Activated T-cell treated with anti-CD3 and anti-CD28 coated beads, Interleukin-2, amount 50 U/mL, for 1 hour (primary cell): ENCODE measurements around the gene PRAMEF11.
"Not testable (repeated sequence)": the region's sequence is repeated elsewhere in the genome, so short reads cannot be mapped to it uniquely, and the experiment has no call there.

Experiments used
- DNase-seq: peaks from one replicate; pipeline ENCODE4 v3.0.0-alpha.2; 2020

Gene PRAMEF11

DNA sequence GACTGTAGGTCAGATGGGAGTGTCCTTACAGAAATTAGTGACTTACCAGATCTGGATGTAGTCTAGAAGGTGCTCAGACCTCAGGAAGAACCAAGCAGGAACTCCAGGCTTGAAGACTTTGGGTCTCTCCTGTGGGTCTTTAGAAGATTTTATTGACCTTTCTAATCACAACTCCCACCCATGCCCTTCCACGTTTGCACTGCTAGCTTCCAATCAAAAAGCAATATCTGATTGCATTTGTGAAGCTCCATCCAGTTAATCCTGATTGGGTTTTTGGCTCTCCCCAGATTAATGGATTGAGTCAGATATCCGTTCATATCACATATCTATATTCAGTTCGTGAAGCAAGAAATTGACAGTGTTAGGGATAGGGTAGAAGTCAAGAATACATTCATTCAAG lies at the start of gene PRAMEF11:
Gene PRAMEF11 (minus strand): TSS at position 101 of the 400 bp plus-strand sequence. CDS start 2,621 bp downstream, outside the sequence.
- not testable (repeated sequence) for DNase-seq

GRCh38 chr1:12878453-12878852 lies 47.2 kb upstream of the PRAMEF11 start:
- not testable (repeated sequence) for DNase-seq

DNA sequence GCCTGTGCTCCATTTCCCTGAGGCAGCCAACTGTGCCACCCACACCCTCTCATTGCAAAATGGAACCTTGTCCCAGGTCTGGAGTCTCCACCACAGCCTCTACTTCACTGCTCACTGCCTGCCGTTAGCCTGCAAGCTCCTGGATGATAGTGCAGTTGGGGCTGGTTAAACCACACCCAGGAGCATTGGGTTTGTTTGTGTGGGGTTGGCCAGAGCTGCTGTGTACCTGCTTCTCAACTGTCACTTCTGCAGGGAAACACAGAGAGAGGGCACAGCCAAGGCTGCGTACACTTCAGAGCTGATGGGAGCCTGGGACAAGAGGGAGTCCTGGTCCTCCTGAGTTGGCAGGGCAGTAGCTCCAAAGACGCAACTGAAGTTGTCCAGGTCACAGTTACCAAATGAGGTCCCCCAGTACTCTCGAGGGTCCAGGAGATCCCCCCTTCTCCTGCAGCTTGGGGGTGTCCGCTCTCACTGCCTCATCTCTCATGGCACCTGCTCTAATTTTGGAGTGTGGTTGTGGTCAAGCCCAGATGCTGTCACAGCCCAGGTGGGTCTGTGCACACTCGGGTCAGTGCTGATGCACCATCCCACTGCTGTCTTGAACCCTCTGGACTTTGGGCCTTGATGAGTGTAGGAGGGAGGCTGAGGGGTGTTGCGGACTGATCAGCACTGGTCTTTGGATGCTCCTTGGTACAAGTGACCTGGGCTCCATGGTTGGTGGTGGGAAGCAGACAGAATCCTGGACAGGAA lies 32.1 kb upstream of the PRAMEF11 start:
- DNase-seq: not testable (repeated sequence)

DNA sequence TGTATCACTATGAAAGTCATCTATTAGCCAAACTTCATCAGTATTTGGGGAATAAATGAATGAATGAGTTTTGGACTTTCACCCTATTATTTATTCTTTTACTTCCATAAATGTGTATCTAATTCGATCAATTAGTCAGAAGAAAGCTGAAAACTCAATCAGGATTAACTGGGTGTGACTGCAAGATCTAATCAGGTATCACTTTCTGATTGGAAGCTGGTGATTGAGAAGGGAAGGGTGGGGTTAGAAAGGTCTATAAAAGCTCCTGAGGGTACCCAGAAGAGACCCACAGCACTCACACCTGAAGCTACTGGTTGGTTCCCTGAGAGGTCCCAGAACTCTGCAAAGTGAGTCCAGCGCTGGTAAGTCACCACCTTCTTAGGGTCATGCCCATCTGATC lies 25.6 kb upstream of the PRAMEF11 start, which contains the start of gene PRAMEF2:
Gene PRAMEF2 (plus strand): TSS at position 301 of the 400 bp plus-strand sequence. CDS start 1,924 bp downstream, outside the sequence.
- DNase-seq: not testable (repeated sequence)

DNA sequence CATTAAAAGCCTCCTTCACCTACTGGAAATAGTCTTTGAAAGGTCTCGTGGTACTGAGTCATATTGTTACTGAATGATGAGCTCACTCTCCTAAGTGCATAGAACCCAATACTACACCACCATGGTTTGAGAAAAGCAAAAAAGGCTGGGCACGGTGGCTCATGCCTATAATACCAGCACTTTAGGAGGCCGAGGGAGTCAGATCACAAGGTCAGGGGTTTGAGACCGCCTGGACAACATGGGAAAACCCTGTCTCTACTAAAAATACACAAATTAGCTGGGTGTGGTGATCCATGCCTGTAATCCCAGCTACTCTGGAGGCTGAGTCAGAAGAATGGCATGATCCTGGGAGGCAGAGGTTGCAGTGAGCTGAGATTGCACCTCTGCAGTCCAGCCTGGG lies 20.6 kb upstream of the PRAMEF11 start:
- DNase-seq: no peak

GRCh38 chr1:12848620-12849019 lies 17.4 kb upstream of the PRAMEF11 start, which contains the start of gene HNRNPCL1:
Gene HNRNPCL1, minus strand, starts transcription at chr1:12848720. Its CDS starts 431 bp downstream, at chr1:12848289.
- not testable (repeated sequence) for DNase-seq

DNA sequence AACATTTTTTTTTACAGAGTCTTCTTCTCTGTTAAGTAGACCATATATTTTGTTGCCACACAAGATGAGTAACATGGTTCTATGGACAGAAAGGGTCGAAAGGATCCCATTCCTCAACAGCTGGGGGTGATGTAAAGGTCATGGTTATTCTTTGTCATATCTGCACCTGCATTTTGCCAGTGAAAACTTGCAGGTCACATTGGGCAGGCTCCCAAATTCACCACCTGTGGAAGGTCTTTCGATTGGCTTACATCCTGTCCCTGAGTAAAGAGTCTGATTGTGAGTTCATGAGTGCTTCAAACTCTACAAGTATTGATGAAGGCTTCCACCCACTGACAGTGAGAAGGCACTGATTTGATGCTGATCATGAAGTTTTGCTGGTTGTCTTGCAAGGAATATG lies 2.0 kb upstream of the PRAMEF11 start:
- not testable (repeated sequence) for DNase-seq

DNA sequence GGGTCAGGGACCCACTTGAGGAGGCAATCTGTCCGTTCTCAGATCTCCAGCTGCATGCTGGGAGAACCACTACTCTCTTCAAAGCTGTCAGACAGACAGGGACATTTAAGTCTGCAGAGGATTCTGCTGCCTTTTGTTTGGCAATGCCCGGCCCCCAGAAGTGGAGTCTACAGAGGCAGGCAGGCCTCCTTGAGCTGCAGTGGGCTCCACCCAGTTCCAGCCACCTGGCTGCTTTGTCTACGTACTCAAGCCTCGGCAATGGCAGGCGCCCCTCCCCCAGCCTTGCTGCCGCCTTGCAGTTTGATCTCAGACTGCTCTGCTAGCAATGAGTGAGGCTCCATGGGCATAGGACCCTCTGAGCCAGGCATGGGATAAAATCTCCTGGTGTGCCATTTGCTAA lies 12.1 kb downstream of the PRAMEF11 start:
- DNase-seq: not testable (repeated sequence)

DNA sequence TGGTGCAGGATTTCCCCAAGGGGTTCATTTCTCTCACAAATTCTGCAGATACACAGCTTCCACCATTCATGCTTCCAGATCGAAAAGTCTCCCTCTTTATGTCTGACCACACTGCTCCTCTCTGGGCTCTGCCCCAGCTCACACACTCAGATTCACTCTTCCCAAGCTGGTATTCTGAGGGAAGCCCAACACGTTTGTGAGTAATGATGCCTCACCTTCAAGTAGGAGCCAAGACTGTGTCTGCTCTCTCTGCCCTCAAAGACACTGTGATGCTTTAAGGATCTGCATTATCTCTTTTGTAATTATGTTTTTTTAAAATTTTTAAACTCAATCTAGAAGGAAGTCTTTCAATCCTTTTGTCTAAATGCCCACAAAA lies 19.8 kb downstream of the PRAMEF11 start:
- DNase-seq: no peak

- no peak for DNase-seq
These were observed 20.4 kb downstream of the PRAMEF11 start for GRCh38 chr1:12810691-12811408.

DNA sequence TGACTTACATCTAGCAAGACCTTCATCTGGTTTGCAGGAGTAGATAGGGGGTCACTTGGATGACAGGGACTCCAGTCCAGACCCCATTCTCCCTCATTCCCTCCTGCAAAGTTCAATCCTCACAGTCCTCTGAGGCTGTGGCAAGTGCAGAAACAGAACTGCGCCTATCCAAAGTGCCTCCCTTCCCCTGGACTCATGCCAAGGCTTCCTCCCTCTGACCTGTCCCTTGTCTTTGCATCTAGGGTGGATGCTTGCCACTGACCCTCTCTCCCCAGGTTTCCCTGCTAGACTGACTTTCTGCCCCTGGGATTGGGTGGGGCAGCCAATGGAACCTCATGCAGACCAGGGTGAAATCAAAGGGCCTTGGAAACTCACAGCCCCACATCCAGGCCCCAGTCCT lies 21.3 kb downstream of the PRAMEF11 start:
- DNase-seq: no peak

GRCh38 chr1:12799730-12800129 lies 31.5 kb downstream of the PRAMEF11 start:
- DNase-seq: no peak

DNA sequence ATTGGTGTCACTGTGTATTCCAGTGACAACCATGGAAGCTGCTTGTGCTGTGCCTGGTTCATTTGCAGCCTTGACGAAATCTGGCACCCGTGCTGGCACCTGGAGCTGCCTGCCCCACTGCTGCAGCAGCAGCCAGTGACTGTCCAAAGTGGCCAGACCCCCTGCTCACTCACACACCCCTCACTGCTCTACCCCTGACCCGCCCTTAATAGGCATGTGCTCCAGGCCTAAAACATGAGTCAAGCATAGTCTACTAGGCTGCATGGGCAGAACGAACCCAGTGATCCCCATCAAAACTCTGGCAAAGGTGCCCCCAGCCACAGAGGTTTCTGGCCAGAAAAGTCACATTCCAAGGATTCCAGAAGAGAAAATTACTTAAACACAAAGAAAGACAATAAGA lies 32.3 kb downstream of the PRAMEF11 start:
- DNase-seq: no peak

GRCh38 chr1:12791097-12791496 lies 40.1 kb downstream of the PRAMEF11 start, which contains the start of gene PRAMEF1:
Gene PRAMEF1, plus strand, starts transcription at chr1:12791397. Its CDS starts 1,831 bp downstream, at chr1:12793228.
- DNase-seq: not testable (repeated sequence)

DNA sequence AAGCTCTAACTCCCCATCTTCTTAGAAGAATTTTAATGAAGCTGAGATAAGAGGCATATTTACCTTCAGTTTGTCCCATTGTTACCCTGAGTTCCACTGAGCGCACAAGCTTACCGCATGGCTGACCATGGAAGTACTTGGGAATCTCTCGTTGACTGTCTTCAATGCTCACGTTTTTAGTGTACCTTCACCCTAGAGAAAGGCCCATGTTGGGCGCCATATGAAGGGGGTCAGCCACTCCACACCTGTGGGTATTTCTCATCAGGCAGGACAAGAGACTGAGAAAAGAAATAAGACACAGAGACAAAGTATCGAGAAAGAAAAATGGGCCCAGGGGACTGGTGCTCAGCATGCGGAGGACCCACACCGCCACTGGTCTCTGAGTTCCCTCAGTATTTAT lies 46.5 kb downstream of the PRAMEF11 start:
- not testable (repeated sequence) for DNase-seq

DNA sequence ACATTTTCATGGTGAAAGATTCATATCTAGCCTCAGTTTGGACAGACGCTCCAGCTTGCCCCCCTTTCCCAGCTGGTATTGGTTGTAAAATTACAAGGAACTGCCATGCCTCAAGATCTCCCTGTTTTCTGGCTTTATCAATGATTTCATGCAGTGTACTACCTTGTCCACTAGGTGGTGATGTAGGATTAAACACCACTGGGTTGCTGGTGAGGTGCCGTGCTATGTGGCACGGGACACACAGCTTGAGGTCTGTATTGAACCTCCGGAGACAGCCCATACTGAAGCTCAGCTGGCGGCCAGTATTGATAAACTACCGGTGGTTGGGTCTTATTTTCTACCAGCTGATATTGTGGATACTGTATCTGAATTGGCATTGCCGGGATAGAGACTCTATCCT lies 47.4 kb downstream of the PRAMEF11 start:
- not testable (repeated sequence) for DNase-seq

DNA sequence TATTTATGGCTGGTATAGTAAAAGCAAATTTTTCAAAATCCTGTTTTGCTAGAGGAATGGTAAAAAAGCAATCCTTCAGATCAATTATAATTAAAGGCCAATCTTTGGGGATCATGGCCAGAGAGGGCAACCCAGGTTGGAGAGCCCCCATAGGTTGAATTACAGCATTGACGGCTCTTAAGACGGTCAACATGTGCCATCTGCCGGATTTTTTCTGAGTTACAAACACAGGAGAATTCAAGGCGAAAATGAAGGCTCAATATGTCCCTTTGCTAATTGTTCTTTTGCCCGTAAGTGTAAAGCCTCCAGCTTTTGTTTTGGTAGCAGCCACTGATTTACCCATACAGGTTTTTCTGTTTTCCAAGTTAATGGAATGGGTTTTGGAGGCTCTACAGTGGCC lies 49.7 kb downstream of the PRAMEF11 start:
- not testable (repeated sequence) for DNase-seq

DNA sequence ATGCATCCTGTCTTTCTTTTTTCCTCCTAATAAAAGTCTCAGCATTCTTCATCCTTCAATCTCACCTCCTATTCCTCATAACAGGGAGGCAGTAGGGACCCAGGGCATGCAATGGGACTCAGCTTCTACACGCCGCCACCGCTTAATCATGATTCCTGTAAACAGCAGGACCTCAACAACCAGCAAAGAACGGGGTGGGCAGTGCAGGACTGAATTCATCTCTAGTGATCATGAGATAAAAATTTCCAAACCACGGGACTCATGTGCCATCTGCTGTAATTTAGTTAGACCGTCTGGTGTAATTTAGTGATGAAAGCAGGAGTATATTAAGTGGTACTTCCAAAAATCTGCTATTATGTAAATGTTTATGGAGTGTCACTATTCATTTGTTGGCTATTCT lies 52.3 kb downstream of the PRAMEF11 start:
- DNase-seq: no peak

DNA sequence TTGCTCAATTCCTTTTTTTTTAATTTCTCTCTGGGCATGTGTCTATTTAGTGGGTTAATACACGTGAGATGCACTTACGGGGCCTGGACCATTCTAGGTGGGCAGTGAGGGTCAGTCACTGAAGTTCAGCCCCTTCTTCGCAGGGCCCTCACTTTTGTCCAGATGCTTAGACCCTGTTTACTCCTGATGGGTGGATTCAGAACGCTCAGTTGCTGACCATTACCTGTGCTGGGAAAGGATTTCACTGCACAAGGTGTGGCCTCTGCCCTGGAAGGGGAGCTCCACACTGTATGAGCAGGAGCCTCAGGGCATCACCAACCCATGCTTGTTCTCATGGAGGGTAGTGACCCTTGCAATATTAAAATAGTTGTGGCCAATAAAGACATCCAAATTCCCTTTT lies 53.1 kb downstream of the PRAMEF11 start:
- DNase-seq: no peak

DNA sequence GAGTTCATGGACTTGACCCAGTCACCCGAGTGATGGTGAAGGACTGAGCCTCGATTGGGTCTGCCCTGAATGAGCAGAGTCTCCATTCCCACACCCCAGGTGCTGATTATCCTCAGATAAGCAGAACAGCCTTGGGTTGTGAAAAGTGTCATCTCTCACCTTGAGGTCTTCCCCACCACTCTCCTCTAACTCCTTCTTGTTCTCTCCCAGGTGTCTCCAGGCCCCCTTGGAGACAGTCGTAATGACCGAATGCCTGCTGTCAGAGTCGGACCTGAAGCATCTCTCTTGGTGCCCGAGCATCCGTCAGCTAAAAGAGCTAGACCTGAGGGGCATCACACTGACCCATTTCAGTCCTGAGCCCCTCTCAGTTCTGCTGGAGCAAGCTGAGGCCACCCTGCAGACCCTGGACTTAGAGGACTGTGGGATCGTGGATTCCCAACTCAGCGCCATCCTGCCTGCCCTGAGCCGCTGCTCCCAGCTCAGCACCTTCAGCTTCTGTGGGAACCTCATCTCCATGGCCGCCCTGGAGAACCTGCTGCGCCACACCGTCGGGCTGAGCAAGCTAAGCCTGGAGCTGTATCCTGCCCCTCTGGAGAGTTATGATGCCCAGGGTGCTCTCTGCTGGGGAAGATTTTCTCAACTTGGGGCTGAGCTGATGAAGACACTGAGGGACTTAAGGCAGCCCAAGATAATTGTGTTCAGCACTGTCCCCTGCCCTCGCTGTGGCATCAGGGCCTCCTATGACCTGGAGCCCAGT lies 54.2 kb downstream of the PRAMEF11 start:
- DNase-seq: no peak

DNA sequence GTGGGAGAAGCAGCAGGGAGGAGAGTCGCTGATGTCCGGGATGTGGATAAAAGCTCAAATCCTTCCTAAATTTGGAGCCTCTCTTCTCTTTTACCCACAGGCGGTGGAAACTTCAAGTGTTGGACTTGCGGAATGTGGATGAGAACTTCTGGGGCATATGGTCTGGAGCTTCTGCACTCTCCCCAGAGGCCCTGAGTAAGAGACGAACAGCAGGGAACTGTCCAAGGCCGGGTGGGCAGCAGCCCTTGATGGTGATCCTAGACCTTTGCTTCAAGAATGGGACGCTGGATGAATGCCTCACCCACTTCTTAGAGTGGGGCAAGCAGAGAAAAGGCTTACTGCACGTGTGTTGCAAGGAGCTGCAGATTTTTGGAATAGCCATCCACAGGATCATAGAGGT lies 55.8 kb downstream of the PRAMEF11 start:
- no peak for DNase-seq

DNA sequence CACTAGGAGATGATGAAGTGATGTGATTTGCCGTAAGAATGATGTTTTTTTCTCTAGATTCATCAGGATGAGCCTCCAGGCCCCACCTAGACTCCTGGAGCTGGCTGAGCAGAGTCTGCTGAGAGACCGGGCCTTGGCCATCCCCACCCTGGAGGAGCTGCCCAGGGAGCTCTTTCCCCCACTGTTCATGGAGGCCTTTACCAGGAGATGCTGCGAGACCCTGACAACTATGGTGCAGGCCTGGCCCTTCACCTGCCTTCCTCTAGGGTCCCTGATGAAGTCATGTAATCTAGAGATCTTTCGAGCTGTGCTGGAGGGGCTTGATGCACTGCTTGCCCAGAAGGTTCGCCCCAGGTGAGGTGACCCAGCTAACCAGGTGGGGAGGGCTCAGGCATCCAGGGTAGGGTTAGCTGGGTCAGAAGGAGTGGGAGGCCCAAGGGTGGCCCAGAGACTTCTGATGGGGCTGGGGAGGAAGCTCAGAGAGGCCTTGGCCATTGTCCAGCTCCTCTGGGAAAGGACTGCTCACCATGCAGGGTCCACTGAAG lies 56.3 kb downstream of the PRAMEF11 start:
- no peak for DNase-seq
